ENCODE data around the gene SUFU. TPM values are rescaled to one million over a fixed set of nuclear protein-coding genes. Genes with fewer than 3 reads are reported as not detected.
A peak's percentile ranks its signal among the peaks of the same experiment; 100 is the strongest.

SUFU gene
- total RNA-seq, 1 experiment from 2014 or later = 6.3 TPM

DNA sequence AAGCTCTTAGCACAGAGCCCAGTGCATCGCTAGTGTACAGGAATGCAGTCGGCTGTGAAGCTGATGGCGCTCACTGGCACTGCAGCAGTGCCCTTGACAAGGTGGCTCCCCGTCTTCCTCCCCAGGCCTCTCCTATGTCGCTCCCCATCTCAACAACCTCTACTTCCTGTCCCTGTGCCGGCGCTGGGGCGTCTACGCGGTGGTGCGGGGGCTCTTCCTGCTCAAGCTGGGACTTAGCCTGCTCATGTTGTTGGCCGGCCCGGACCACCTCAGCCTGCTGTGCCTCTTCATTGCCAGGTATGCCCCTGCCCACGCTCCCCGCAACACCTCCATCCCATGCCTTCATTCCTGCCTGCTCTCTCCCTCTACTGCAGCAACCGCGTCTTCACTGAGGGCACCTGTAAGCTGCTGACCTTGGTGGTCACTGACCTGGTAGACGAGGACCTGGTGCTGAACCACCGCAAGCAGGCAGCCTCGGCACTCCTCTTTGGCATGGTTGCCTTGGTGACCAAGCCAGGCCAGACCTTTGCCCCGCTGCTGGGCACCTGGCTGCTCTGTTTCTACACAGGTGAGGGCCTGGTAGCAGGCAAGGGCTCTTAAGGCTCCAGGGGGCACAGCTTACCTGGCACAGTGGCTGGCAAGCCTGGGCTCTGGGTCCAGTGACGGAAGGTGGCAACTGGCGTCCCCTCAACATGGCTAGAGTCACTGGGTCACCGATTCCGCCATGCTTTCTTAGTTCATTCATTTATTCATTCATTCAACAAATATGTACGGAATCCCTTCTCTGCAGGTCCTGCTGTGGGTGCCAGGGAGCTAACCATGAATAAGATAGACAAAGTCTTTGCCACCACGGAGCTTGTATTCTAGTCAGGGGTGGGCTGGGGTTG, 30.1 kb upstream of the SUFU start:
- POLR2A ChIA-PET = interaction anchor here (0.9 to 1.8 kb wide), 2 partner anchors 23 to 68 kb away, joined by 3 to 5 read pairs; partner anchors contain the start of gene C10orf95
- H3K4me3 Mint-ChIP-seq (ENCODE audit: unreplicated experiment) = no peak overlapping the region
- CTCF ChIA-PET = interaction anchor here (0.6 to 1.1 kb wide), 5 partner anchors 8 to 95 kb away, joined by 3 to 5 read pairs (median 3); no protein-coding TSS in a partner anchor
- no peaks in the 10 kb centered on the region for H3K9me3 Mint-ChIP-seq (ENCODE audit: unreplicated experiment)
- BruUV-seq (replicated peaks) = no TSS peak
- intact Hi-C loops (cut with micrococcal nuclease) = no loop called here
- TF ChIP-seq, protein P1, sequence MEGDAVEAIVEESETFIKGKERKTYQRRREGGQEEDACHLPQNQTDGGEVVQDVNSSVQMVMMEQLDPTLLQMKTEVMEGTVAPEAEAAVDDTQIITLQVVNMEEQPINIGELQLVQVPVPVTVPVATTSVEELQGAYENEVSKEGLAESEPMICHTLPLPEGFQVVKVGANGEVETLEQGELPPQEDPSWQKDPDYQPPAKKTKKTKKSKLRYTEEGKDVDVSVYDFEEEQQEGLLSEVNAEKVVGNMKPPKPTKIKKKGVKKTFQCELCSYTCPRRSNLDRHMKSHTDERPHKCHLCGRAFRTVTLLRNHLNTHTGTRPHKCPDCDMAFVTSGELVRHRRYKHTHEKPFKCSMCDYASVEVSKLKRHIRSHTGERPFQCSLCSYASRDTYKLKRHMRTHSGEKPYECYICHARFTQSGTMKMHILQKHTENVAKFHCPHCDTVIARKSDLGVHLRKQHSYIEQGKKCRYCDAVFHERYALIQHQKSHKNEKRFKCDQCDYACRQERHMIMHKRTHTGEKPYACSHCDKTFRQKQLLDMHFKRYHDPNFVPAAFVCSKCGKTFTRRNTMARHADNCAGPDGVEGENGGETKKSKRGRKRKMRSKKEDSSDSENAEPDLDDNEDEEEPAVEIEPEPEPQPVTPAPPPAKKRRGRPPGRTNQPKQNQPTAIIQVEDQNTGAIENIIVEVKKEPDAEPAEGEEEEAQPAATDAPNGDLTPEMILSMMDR (IDR thresholded peaks at IDR 0.05; ENCODE audit: unreplicated experiment) = no peak
- H3K36me3 Mint-ChIP-seq (ENCODE audit: insufficient read depth, unreplicated experiment) = peaks cover 14% of the 10 kb centered on the region
- H3K27ac Mint-ChIP-seq (ENCODE audit: low read depth, unreplicated experiment) = no peak overlapping the region
- DNase-seq (ENCODE audit: unreplicated experiment) = no peak
- no peaks in the 10 kb centered on the region for H3K27me3 Mint-ChIP-seq (ENCODE audit: insufficient read depth, unreplicated experiment)
- H3K4me1 Mint-ChIP-seq (ENCODE audit: insufficient read depth, unreplicated experiment) = no peaks in the 10 kb centered on the region

DNA sequence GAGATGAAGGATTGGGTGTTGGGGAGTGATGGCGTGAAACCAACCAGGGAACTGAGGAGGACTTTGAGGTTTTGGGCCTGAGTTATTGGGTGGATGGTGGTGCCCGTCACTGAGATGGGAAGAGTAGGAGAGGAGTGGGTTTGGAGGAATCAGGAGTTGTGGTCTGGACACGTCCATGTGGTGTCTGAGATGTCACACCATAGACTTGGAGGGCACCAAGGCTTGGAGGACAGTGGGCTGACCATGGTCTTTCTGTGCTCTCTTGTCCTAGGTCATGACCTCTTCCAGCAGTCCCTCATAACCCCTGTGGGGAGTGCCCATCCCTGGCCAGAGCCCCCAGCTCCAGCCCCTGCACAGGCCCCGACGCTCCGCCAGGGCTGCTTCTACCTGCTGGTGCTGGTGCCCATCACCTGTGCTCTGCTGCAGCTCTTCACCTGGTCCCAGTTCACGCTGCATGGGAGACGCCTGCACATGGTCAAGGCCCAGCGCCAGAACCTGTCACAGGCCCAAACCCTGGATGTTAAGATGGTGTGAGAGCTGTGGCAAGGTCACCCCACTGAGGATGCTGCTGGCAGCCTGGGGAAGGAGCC, 28.2 kb upstream of the SUFU start:
- H3K27ac Mint-ChIP-seq (ENCODE audit: low read depth, unreplicated experiment) = peak overlapping the region; percentile 71
- POLR2A ChIA-PET = interaction anchor here (0.7 to 1.8 kb wide), 2 partner anchors 14 to 25 kb away, joined by 4 to 5 read pairs; partner anchors contain the start of gene C10orf95

DNA sequence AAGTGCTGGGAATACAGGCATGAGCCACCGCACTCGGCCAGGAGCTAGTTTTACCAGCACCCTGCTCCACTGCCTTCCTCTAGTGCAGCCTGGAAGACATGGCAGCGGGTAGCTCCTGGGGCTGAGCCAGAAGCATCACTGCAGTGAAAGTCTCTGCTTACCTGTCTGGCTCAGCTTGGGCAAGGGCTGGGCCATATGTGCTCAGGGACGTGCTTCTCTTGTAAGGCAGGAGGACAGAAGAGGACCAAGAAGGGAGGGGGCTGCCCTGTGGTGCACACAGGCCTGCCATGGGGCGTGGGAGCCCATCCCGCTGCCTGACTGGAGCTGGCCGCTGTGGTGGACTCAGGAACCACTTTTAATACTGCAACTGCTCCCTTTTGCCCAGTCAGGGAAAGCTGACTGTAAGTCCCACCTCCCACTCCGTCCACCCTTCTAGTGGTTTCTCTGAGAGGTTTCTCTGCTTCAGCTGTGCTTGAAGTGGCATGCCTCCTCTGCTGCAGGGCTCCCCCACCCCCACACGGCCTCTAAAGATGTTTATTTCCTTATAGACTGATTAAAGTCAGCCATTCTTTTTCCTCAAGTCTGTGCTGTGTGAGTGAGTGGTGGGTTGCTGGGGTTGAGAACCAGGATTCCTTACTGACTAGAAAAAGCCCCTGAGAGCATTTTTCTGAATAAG, 27.2 kb upstream of the SUFU start:
- H3K4me3 Mint-ChIP-seq (ENCODE audit: unreplicated experiment) = no peak overlapping the region
- CTCF ChIA-PET = interaction anchor here (0.6 to 1.1 kb wide), 4 partner anchors 9 to 73 kb away, joined by 3 to 6 read pairs (median 3); no protein-coding TSS in a partner anchor
- BruUV-seq (replicated peaks) = no TSS peak
- H3K27ac Mint-ChIP-seq (ENCODE audit: low read depth, unreplicated experiment) = no peak overlapping the region
- no peak for DNase-seq (ENCODE audit: unreplicated experiment)
- POLR2A ChIA-PET = interaction anchor here (0.6 to 1.9 kb wide), 2 partner anchors 45 to 208 kb away, joined by 3 to 4 read pairs; partner anchors contain the start of gene CUEDC2
- no peaks in the 10 kb centered on the region for H3K9me3 Mint-ChIP-seq (ENCODE audit: unreplicated experiment)
- no peaks in the 10 kb centered on the region for H3K27me3 Mint-ChIP-seq (ENCODE audit: insufficient read depth, unreplicated experiment)
- peaks cover 23% of the 10 kb centered on the region for H3K36me3 Mint-ChIP-seq (ENCODE audit: insufficient read depth, unreplicated experiment)
- intact Hi-C loops (cut with micrococcal nuclease) = no loop called here
- no peaks in the 10 kb centered on the region for H3K4me1 Mint-ChIP-seq (ENCODE audit: insufficient read depth, unreplicated experiment)
- TF ChIP-seq, protein P1 (IDR thresholded peaks at IDR 0.05; ENCODE audit: unreplicated experiment) = no peak

More for the DNA sequence above, 28.2 kb upstream of the SUFU start:
- Mint-ChIP-seq H3K27me3 (ENCODE audit: insufficient read depth, unreplicated experiment) (no peaks in the 10 kb centered on the region), H3K9me3 (ENCODE audit: unreplicated experiment) (no peaks in the 10 kb centered on the region), H3K4me1 (ENCODE audit: insufficient read depth, unreplicated experiment) (no peaks in the 10 kb centered on the region), H3K36me3 (ENCODE audit: insufficient read depth, unreplicated experiment) (peaks cover 21% of the 10 kb centered on the region), H3K4me3 (ENCODE audit: unreplicated experiment) (no peak overlapping the region)
- BruUV-seq (replicated peaks) = no TSS peak
- DNase-seq (ENCODE audit: unreplicated experiment) = no peak
- intact Hi-C loops (cut with micrococcal nuclease) = no loop called here
- CTCF ChIA-PET = no interaction called here
- TF ChIP-seq, protein P1 (IDR thresholded peaks at IDR 0.05; ENCODE audit: unreplicated experiment) = no peak
